A673 (cell line): ENCODE data around the gene EMILIN2. TPM values are rescaled to one million over a fixed set of nuclear protein-coding genes. Genes with fewer than 3 reads are reported as not detected.
A peak's percentile ranks its signal among the peaks of the same experiment; 100 is the strongest.

Experiments
- BruUV-seq: library from RNA; stranded (reverse); fragments of 400-500 nt; replicated peaks from 2 replicates; lab custom pipeline; 2021; lab: Mats Ljungman, UMichigan
- CTCF ChIA-PET: fragments of 300-600 bp; sonication (Branson Sonifier 250); formaldehyde crosslinking; loops from one replicate; lab custom pipeline; 2022; ENCODE audit warnings: antibody characterized with exemption; lab: Charles Lee
- POLR2A ChIA-PET: fragments of 300-600 bp; sonication (Branson Sonifier 250); formaldehyde crosslinking; loops from one replicate; lab custom pipeline; 2022; ENCODE audit warnings: antibody characterized with exemption; ENCODE audit not compliant: low non-redundant PET; lab: Charles Lee
- DNase-seq: peaks from one replicate; pipeline ENCODE4 v3.0.0-alpha.2; 2015; ENCODE audit warnings: low spot score
- H3K27ac ChIP-seq: fragments of 200-600 bp; sonication (generic); 2 replicates; pipeline ENCODE4 v1.5.1; 2016; ENCODE audit warnings: mixed run types, low read depth, mild to moderate bottlenecking, mixed read lengths, antibody characterized with exemption, low read length; ENCODE audit not compliant: poor library complexity, severe bottlenecking
- H3K27me3 ChIP-seq: fragments of 200-600 bp; sonication (generic); replicated peaks from 2 replicates; pipeline ENCODE4 v1.6.1; 2017; ENCODE audit warnings: mixed run types, low read depth, mild to moderate bottlenecking, mixed read lengths, antibody characterized with exemption, low read length; ENCODE audit not compliant: insufficient read depth, poor library complexity
- H3K36me3 ChIP-seq: fragments of 200-600 bp; sonication (generic); 2 replicates; pipeline ENCODE4 v1.6.1; 2016; ENCODE audit warnings: mixed run types, mild to moderate bottlenecking, mixed read lengths, antibody characterized with exemption, low read length; ENCODE audit not compliant: insufficient read depth, poor library complexity, severe bottlenecking
- H3K4me1 ChIP-seq: fragments of 200-600 bp; sonication (generic); 2 replicates; pipeline ENCODE4 v1.6.1; 2017; ENCODE audit warnings: mixed run types, mild to moderate bottlenecking, mixed read lengths, antibody characterized with exemption, low read length; ENCODE audit not compliant: insufficient read depth, poor library complexity, severe bottlenecking
- H3K4me3 ChIP-seq: fragments of 200-600 bp; sonication (generic); 2 replicates; pipeline ENCODE4 v1.5.1; 2016; ENCODE audit warnings: low read depth, mixed run types, mild to moderate bottlenecking, mixed read lengths, low read length; ENCODE audit not compliant: poor library complexity, severe bottlenecking
- H3K9me3 ChIP-seq: fragments of 200-600 bp; sonication (generic); 2 replicates; pipeline ENCODE4 v1.6.1; 2016; ENCODE audit warnings: mixed run types, low read depth, mild to moderate bottlenecking, mixed read lengths, antibody characterized with exemption, low read length; ENCODE audit not compliant: poor library complexity, severe bottlenecking
- EZH2 ChIP-seq: fragments of 200-600 bp; sonication (generic); IDR thresholded peaks from 2 replicates; pipeline ENCODE4 v1.6.1; 2017; ENCODE audit warnings: borderline replicate concordance, low read depth, mild to moderate bottlenecking, mixed read lengths, antibody characterized with exemption, low read length; ENCODE audit not compliant: poor library complexity, severe bottlenecking
- intact Hi-C: fragments of 100-400 bp; cut with micrococcal nuclease; formaldehyde crosslinking; loops from one replicate; pipeline ENCODE4 v1.10.0; 2022; ENCODE audit not compliant: unreplicated experiment
- total RNA-seq: library from RNA; stranded (reverse); gene quantifications from 2 replicates; pipeline ENCODE4 v1.2.3, GENCODE V29; 2021
- TF ChIP-seq, protein P1 (sequence below): fragments of 300-800, 200-600 bp; sonication (generic); conservative IDR thresholded peaks from 2 replicates; pipeline ENCODE4 v1.5.1; 2017; ENCODE audit warnings: low read depth, mild to moderate bottlenecking, antibody characterized with exemption, low read length, moderate library complexity, mixed read lengths

Gene EMILIN2
- total RNA-seq, 1 experiment from 2014 or later = 23.4 TPM

DNA sequence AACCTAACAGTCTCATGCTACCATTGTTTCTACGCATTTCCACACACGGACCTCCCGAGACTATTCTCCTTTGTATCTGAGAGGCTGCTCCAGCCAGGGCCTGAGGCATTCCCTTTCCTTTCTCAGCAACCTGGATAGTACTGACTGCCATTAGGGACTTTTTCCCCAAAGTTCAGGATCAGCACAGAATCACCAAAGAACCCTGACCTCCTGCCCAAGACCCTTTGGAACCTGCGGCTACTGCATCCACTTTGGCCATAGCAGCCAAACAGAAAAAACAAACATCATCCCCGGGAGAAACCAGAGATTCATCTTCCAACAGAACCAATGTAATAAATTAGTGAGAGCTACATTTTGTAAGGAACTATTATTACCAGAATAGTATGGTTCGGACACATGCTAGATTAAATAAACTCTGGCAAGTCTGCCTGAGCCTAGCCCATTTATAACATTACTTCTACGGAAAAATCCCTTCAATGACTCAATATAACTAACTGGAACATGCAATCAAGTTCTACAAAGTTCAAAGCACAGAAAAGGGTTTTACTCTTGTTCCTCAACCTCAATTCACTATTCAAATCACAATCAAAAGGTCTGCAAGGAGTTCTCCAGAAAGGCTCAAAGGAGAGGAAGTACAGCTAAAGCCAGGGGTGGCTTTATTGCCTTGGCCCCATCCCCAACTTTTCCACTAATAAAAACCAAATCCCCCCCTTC lies 114.3 kb downstream of the EMILIN2 start:
- TF ChIP-seq, protein P1, sequence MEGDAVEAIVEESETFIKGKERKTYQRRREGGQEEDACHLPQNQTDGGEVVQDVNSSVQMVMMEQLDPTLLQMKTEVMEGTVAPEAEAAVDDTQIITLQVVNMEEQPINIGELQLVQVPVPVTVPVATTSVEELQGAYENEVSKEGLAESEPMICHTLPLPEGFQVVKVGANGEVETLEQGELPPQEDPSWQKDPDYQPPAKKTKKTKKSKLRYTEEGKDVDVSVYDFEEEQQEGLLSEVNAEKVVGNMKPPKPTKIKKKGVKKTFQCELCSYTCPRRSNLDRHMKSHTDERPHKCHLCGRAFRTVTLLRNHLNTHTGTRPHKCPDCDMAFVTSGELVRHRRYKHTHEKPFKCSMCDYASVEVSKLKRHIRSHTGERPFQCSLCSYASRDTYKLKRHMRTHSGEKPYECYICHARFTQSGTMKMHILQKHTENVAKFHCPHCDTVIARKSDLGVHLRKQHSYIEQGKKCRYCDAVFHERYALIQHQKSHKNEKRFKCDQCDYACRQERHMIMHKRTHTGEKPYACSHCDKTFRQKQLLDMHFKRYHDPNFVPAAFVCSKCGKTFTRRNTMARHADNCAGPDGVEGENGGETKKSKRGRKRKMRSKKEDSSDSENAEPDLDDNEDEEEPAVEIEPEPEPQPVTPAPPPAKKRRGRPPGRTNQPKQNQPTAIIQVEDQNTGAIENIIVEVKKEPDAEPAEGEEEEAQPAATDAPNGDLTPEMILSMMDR = no peak
- TF ChIP-seq EZH2 = no peak
- Histone ChIP-seq H3K27me3 (no peaks in the 10 kb centered on the region), H3K4me1 (peaks cover 38% of the 10 kb centered on the region), H3K9me3 (no peaks in the 10 kb centered on the region), H3K27ac (peak overlapping the region; percentile 75), H3K4me3 (no peak overlapping the region), H3K36me3 (no peaks in the 10 kb centered on the region)
- intact Hi-C loops = no loop called here
- BruUV-seq = no TSS peak
- ChIA-PET POLR2A (no interaction called here), CTCF (no interaction called here)
- no peak for DNase-seq

DNA sequence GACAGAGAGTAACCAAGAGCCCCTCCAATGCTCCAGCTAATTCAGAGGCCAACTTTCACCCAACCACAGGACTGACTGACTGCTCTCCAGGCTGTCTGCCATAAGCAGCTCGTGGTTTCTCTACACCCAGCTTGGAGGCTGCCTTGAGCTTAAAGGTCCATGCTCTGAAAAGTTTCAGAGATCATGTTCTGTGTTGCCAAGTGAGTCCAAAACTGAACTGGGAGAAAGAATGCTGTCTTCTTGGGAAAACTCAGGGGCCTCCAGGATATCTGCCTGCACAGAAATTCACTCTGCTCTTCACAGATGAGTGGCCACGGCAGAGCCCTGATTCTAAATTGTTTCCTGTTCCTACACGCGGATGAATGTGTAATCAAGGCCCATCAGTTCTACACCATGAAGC lies 115.0 kb downstream of the EMILIN2 start:
- no peaks in the 10 kb centered on the region for H3K9me3 ChIP-seq
- H3K27me3 ChIP-seq = no peaks in the 10 kb centered on the region
- intact Hi-C loops = no loop called here
- peaks cover 32% of the 10 kb centered on the region for H3K4me1 ChIP-seq
- peak overlapping the region; percentile 75 for H3K27ac ChIP-seq
- TF ChIP-seq, protein P1 = no peak
- no peak for TF ChIP-seq EZH2
- POLR2A ChIA-PET = no interaction called here
- CTCF ChIA-PET = no interaction called here
- H3K4me3 ChIP-seq = no peak overlapping the region
- DNase-seq = peak; percentile 74
- no peaks in the 10 kb centered on the region for H3K36me3 ChIP-seq
- no TSS peak for BruUV-seq

DNA sequence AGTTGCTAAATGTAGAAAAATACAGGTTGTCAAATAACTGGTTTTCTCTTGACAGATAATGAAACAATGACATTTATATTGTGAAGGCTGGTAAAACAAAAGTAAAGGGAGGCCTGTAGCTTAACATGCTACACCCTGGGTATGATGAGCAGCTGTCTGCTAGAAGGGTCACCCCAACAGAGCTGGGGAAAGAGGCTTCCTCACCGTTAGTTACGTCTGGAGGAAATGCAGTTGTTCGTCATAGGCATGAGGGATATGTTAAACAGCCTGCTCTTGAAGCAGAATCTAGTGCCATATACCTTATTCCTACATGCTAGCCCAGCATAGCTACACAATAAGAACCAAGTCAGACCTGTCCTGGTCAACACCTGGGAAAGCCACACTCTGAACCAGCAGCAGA lies 116.2 kb downstream of the EMILIN2 start:
- no TSS peak for BruUV-seq
- DNase-seq = no peak
- POLR2A ChIA-PET = no interaction called here

More for the DNA sequence above, 116.2 kb downstream of the EMILIN2 start:
- Histone ChIP-seq H3K27ac (no peak overlapping the region), H3K4me1 (peaks cover 27% of the 10 kb centered on the region), H3K9me3 (no peaks in the 10 kb centered on the region), H3K36me3 (no peaks in the 10 kb centered on the region), H3K27me3 (no peaks in the 10 kb centered on the region), H3K4me3 (no peak overlapping the region)
- TF ChIP-seq, protein P1 = no peak
- TF ChIP-seq EZH2 = no peak
- intact Hi-C loops = no loop called here
- CTCF ChIA-PET = no interaction called here
